Measurements from ENCODE around the gene KNOP1.

Gene KNOP1

GRCh38 chr16:19691161-19691711 lies 26.8 kb downstream of the KNOP1 start:
- no peak for TF ChIP-seq CTCF (IDR thresholded peaks at IDR 0.05; ENCODE audit: low read depth, low read length, missing control alignments)
- H3K4me3 ChIP-seq (ENCODE audit: low read depth, low read length): no peak overlapping the region
- in situ Hi-C loops (cut with HindIII; ENCODE audit: low pct_ligation_motif_present, low sequenced_read_pairs): no loop called here
- H3K27me3 ChIP-seq (replicated peaks): no peaks in the 10 kb centered on the region
- H3K27ac ChIP-seq: no peak overlapping the region
- H3K36me3 ChIP-seq (replicated peaks): peaks cover 10% of the 10 kb centered on the region
- no peak for DNase-seq

DNA sequence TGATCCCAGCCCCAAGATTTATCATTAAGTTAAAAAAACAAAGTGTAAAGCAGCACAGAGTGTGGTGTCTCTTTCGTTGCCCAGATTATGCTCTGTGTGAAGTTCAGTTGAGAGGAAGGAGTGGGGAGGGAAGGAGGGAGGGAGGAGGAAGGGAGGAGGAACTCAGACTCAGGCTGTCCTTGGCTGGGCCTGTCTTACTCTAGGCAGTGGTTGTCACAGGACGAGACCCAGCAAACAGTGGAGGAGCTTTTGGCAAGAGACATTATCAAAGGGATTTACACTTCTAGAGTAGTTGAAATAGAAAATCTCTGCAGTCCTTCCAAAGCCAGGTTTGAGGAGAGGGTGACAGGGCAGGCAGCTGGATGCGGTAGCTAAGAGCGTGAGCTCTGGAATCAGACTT lies 27.8 kb downstream of the KNOP1 start:
- Histone ChIP-seq H3K36me3 (replicated peaks) (peaks cover 15% of the 10 kb centered on the region), H3K27ac (no peak overlapping the region), H3K4me3 (ENCODE audit: low read depth, low read length) (no peak overlapping the region), H3K27me3 (replicated peaks) (no peaks in the 10 kb centered on the region)
- in situ Hi-C loops (cut with HindIII; ENCODE audit: low pct_ligation_motif_present, low sequenced_read_pairs): no loop called here
- no peak for TF ChIP-seq CTCF (IDR thresholded peaks at IDR 0.05; ENCODE audit: low read depth, low read length, missing control alignments)
- DNase-seq: no peak

- TF ChIP-seq CTCF (IDR thresholded peaks at IDR 0.05; ENCODE audit: low read depth, low read length, missing control alignments): no peak
- peaks cover 17% of the 10 kb centered on the region for H3K36me3 ChIP-seq (replicated peaks)
Observed at GRCh38 chr16:19689342-19689741, 28.7 kb downstream of the KNOP1 start.

DNA sequence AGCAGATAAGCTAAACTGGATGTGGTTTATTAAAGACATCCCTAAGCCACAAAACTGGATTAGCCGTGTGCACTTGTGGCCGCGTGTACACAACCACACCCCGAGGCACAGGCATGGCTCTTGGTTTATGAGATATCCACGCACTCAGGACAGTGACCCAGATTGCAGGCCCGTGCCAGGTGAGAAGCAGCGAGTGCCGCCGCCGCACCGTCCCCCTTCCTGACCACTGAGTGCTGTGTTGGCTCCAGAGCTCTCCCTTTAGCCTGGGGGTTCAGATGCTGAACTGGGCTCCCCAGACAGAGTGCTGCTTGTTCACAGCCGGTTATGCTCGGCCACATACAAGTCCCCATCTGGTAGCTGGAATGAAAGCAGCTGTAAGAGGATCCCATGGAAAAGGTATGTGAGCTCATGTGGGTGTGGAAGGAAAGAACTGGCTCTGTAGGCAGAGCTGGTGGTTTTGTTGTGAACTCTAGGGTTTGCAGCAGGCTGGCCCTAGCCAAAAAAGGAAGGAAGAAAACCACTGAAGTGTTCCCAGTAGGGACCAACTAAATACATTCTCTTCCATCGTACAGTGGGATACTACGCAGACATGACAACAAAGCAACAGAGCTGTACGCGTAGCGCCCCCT lies 29.5 kb downstream of the KNOP1 start:
- DNase-seq: no peak
- Histone ChIP-seq H3K27ac (no peak overlapping the region), H3K36me3 (replicated peaks) (peaks cover 23% of the 10 kb centered on the region), H3K27me3 (replicated peaks) (no peaks in the 10 kb centered on the region), H3K4me3 (ENCODE audit: low read depth, low read length) (no peak overlapping the region)
- in situ Hi-C loops (cut with HindIII; ENCODE audit: low pct_ligation_motif_present, low sequenced_read_pairs): no loop called here
- TF ChIP-seq CTCF (IDR thresholded peaks at IDR 0.05; ENCODE audit: low read depth, low read length, missing control alignments): no peak

More at GRCh38 chr16:19689342-19689741, 28.7 kb downstream of the KNOP1 start:
- H3K27ac ChIP-seq: no peak overlapping the region
- no peaks in the 10 kb centered on the region for H3K27me3 ChIP-seq (replicated peaks)
- no peak for DNase-seq
- H3K4me3 ChIP-seq (ENCODE audit: low read depth, low read length): no peak overlapping the region
- in situ Hi-C loops (cut with HindIII; ENCODE audit: low pct_ligation_motif_present, low sequenced_read_pairs): no loop called here

DNA sequence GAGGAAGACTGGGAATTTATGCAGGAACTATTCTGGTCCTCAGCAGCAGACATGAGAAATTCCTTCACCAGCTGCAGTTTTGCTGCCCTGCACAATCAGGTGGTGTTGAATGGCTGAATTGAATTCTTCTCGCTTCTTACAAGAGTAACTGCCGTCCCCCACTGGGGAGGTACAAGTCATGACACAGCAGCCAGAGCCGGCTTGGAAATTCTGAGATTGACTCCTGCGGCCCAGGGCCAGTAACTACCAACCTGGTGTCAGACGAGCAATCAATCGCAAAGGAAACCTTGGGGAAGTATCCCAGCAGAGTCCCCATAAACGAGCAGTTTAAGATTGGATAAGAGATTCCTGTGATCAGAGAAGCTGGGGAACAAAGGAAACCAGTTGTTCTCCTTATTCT lies 30.7 kb downstream of the KNOP1 start:
- Histone ChIP-seq H3K27me3 (replicated peaks) (no peaks in the 10 kb centered on the region), H3K27ac (no peak overlapping the region), H3K4me3 (ENCODE audit: low read depth, low read length) (no peak overlapping the region), H3K36me3 (replicated peaks) (peaks cover 36% of the 10 kb centered on the region)
- no peak for TF ChIP-seq CTCF (IDR thresholded peaks at IDR 0.05; ENCODE audit: low read depth, low read length, missing control alignments)
- in situ Hi-C loops (cut with HindIII; ENCODE audit: low pct_ligation_motif_present, low sequenced_read_pairs): no loop called here
- no peak for DNase-seq

DNA sequence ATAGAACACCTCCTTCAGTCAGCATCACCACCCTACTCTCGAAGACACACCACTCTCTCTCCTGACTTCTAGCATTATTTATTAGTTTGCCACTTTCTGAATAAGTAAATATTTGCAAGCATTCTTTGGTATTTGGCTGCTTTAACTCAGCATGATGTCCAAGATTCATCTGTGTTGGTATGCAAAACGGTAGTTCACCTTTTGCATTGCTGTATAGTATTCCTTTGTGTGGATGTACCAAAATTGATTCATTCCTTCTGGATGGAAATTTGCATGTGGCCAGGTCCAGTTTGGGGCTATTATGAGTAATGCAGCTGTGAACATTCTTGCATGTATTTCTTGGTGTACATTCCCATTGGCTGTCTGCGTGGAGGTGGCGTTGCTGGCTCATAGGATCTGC lies 32.9 kb downstream of the KNOP1 start:
- DNase-seq: no peak
- H3K36me3 ChIP-seq (replicated peaks): peaks cover 37% of the 10 kb centered on the region
- no peak for TF ChIP-seq CTCF (IDR thresholded peaks at IDR 0.05; ENCODE audit: low read depth, low read length, missing control alignments)
- H3K27me3 ChIP-seq (replicated peaks): no peaks in the 10 kb centered on the region
- no peak overlapping the region for H3K27ac ChIP-seq
- H3K4me3 ChIP-seq (ENCODE audit: low read depth, low read length): no peak overlapping the region
- in situ Hi-C loops (cut with HindIII; ENCODE audit: low pct_ligation_motif_present, low sequenced_read_pairs): no loop called here
